GM19025 (cell line): ENCODE measurements around the gene ZBTB7B.
A peak's percentile ranks its signal among the peaks of the same experiment; 100 is the strongest.

Experiments
- ATAC-seq: cut with Tn5 transposase; IDR thresholded peaks from one replicate; pipeline ENCODE4 v1.9.1; 2021; ENCODE audit warnings: mild to moderate bottlenecking, low read depth, moderate library complexity; ENCODE audit not compliant: unreplicated experiment

ZBTB7B gene

DNA sequence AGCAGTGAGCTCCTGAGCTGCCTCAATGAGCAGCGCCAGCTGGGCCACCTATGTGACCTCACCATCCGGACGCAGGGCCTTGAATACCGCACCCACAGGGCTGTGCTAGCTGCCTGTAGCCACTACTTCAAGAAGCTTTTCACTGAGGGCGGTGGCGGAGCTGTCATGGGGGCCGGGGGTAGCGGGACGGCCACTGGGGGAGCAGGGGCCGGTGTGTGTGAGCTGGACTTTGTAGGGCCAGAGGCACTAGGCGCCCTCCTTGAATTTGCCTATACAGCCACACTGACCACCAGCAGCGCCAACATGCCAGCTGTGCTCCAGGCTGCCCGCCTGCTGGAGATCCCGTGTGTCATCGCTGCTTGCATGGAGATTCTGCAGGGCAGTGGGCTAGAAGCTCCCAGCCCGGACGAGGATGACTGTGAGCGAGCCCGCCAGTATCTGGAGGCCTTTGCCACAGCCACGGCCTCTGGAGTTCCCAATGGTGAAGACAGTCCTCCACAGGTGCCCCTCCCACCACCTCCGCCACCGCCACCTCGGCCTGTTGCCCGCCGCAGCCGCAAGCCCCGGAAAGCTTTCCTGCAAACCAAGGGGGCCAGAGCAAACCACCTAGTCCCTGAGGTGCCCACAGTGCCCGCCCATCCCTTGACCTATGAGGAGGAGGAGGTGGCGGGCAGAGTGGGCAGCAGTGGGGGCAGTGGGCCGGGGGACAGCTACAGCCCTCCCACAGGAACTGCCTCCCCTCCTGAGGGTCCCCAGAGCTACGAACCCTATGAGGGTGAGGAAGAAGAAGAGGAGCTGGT is 12.3 kb downstream of the ZBTB7B start:
- no peak for ATAC-seq

GRCh38 chr1:155015527-155016230 is 13.1 kb downstream of the ZBTB7B start:
- no peak for ATAC-seq

GRCh38 chr1:155016231-155016831 is 13.7 kb downstream of the ZBTB7B start:
- ATAC-seq, result no peak

GRCh38 chr1:155017041-155017945 is 14.7 kb downstream of the ZBTB7B start:
- peak; percentile 74 for ATAC-seq

DNA sequence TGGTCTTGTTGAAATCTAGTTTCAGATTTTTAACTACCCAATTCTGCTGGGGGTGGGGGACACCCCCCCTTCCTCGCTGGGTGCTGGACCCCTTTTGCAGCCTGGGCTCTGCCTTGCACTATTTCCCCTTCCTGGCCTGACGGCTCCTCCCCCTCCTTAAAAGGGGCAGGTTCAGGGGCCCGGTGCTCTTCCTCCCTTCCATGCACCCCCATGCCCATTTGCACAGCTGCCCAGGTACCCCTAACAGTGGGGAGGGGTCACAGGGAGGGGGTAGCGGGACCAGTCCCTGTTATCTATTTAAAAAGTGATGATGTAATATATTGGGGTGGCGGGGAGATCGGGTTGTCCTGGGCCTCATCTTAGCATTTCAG is 15.3 kb downstream of the ZBTB7B start:
- ATAC-seq, result no peak

DNA sequence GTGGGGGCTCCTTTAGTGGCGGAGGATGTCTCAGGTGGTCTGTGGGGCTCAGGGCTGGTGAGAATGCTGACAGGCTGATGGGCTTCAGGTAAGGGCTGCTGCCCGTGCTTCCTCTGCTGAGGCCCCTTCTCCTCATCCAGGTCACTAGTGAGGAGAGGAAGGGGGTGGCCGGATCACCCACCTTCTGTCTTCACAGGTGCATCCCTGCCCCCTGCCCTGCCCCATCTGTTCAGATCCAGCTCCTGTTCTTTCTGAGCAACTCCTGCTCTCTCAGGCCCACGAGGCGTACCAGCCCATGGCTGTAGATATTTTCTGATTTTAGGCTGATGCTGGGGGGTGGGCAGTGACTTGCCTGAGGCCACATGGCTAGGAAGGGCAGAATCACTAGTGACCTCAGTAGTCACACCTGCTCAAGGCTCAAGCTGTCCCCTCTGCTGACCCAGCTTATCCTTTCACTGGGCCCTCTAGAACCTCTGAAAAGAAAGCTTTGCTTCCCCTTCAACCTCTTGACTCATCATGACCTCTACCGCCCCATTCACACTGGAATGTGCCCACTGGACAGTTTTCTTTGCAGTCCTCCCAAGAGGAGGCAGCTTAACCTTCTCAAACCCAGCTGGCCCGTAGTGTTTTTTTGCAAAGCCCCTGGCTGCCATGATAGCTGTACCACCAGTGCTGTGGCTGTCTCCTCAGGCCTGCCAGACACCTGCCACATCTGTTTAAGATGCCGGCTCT is 16.2 kb downstream of the ZBTB7B start:
- ATAC-seq, result no peak

- no peak for ATAC-seq
These were observed 17.0 kb downstream of the ZBTB7B start for GRCh38 chr1:155019377-155020245.

- no peak for ATAC-seq
These were observed 19.7 kb downstream of the ZBTB7B start for GRCh38 chr1:155022136-155022926.

DNA sequence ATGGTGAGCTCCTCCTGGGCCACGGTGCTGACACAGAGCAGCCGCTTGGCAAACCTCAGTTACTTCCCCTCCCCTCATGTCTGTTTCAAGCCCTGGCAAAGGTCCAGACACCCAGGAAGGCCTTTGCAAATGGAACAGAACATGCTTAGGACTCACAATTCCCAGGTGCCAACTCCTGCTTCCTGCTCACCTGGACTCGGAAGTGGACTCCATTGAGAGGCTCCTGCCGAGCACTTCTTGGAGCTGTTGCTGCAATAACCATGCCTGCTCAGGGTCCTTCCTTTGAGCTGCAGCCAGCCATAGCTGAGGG is 20.3 kb downstream of the ZBTB7B start:
- no peak for ATAC-seq

DNA sequence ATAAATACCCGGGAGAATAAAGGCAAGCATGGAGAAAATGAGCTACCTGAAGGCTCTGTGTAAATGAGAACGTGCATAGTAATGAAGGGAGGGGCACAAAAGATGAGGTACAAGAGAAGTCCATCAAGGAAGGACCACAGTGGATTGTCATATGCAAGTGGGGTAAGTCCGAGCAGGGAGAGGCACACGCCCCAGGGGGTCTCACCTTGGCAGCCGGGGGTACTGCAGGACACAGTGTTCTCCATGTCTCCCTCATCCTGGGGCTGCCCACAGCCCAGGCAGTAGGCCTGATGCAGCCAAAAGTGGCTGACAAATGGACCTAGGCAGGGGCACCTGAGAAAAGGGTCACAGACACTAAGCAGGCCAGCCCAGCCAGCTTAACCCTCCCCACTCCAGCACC is 21.0 kb downstream of the ZBTB7B start:
- no peak for ATAC-seq

- ATAC-seq, result no peak
These were observed 21.7 kb downstream of the ZBTB7B start for GRCh38 chr1:155024315-155024714.

- no peak for ATAC-seq
These were observed 23.6 kb downstream of the ZBTB7B start for GRCh38 chr1:155026154-155026553.

DNA sequence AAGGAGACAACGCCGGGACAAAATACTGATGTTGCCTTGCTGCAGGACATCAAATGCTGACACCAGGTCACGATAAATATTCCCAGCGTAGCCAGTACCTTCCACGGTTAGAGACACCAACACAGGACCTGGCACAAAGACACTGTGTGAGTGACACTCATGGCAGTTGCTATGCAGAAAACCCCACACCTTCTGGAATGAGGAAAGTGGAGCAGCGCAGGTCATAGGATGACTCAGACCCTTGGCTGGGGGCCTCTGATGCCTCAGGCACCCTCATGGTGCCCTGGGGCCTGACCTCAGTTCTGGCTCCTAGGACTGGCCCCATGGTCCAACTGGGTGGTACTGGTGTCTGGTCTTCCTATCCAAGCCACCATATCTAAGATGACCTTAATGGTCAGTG is 24.0 kb downstream of the ZBTB7B start:
- no peak for ATAC-seq

GRCh38 chr1:155029513-155030242 is 27.1 kb downstream of the ZBTB7B start:
- no peak for ATAC-seq

DNA sequence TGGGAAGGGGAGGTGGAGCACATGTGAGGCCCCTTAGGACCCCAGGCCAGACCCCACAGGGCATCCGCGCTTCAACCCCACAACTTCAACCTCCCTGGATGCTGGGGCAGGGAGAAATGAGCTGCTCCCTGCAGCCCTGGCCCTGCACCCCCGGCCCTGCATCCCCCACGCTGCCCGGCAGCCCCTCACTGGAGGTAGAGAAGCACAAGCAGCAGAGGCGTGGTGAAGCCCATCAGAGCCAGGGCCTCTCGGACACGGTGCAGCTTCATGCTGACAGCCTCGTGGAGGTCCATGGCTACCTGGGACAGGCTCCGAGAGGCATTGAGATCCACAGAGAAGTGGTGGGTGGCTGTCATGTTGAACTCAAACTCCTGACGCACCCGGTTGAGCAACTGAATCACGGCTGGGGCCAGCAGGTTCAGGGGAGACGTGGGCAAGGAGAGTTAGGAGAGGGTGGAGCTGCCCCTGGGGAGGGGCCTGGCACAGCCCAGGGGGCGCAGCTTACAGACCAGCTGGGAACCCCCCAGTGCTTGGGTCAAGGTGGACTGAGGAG is 27.7 kb downstream of the ZBTB7B start:
- ATAC-seq, result no peak

- no peak for ATAC-seq
These were observed 28.3 kb downstream of the ZBTB7B start for GRCh38 chr1:155030899-155031298.

DNA sequence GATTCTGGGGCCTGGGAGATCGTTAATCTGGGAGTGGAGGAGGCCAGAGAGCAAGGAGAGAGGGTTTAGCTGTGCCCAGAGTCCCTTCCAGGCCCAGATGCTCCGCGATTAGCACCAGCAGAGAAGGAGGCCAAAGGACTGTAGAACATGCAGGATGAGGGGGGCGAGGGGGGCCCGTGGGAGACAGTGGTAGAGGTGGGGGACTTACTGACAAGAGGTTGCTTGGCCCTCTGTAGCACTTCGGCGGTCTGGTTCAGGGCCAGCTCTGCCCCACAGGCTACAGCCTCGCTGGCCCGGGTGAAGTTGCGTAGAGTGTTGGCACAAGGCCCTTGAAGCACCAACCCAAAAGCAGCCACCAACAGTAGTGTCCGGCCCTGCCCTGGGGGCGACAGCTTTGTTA is 30.3 kb downstream of the ZBTB7B start:
- ATAC-seq, result no peak

DNA sequence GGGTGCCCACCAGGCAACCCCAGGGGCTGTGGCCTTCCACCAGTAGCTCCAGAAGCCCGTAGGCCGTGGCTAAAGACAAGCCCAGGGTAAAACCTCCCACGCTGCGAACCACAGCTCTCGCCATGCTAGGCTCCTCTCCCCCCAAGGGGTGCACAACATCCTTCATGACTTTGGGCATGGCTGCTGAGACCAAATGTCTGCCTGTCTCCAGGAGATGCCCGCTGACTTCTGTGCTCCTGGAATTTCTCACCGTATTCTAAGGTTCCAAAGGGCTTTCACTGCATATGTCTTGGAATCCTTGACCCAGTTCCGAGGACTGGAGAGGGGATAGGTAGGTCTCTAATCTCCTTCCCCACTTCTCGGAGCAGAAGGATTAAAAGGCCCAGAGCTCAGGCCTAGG is 30.9 kb downstream of the ZBTB7B start, which contains the start of the genes DCST1 and DCST2:
DCST1 (plus strand) TSS at position 301 of the 400 bp plus-strand sequence. CDS start 213 bp downstream, outside the sequence.
DCST2 (minus strand) TSS at position 258 of the 400 bp plus-strand sequence; CDS start at position 178, 80 bp downstream.
- ATAC-seq, result no peak
